Subcutaneous adipose tissue (tissue), 4 donors: ENCODE results near the gene RMRP. TPM values are rescaled to one million over a fixed set of nuclear protein-coding genes. Genes with fewer than 3 reads are reported as not detected.

Experiments used
- CTCF ChIP-seq: fragments of 450-650 bp; IDR thresholded peaks from one replicate; pipeline ENCODE4 v1.5.1; 2016; ENCODE audit warnings: low read depth, mild to moderate bottlenecking, control low read depth, antibody characterized with exemption, moderate library complexity
- total RNA-seq, 4 donors: library from RNA; depleted of rRNA; stranded (reverse); fragments of >200 nt; gene quantifications; one replicate each; pipeline ENCODE4 v1.1.0, GENCODE V29; 2016

The RMRP gene
- total RNA-seq, 4 donors from 2014 or later: 5,303 to 20,573 (median 11,936) TPM

GRCh38 chr9:35686222-35687203 lies 28.7 kb upstream of the RMRP start:
- TF ChIP-seq CTCF: no peak

DNA sequence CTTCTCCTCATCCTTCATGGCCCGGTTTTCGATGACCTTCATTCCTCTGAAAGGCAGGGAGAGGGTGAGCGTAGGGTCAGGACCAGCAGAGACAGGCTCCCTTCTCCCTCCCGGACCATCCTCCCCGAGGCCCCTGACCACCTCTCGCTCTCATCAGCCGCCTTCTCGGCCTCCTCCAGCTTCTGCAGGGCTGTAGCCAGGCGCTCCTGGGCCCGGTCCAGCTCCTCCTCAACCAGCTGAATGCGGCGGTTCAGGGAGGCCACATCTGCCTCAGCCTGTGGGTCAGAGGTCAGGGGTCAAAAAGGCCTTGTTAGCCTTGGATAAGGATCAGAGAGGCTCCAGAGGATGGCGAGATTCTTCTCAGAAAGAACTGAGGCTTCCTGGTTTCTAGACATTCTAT lies 27.7 kb upstream of the RMRP start:
- TF ChIP-seq CTCF: no peak

DNA sequence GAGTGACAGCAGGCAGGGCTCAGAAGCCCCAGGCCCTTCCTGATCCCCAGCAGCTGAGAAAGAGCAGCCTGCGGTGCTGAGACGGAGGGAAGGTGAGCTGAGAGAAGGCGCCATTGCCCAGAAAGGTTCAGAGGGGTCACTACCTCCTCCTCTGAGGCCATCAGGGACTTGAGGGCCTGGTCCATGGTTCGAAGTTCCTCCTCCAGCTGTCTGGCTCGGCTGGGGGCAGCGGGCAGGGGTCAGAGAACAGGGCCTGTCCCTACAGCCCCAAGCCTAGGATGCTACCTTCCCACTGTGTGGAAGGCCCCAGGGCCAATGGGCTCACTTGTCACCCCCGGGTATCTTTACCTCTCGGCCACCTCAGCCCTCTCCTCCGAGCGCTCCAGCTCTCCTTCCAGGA lies 27.1 kb upstream of the RMRP start:
- TF ChIP-seq CTCF: no peak

GRCh38 chr9:35683323-35683722 lies 25.5 kb upstream of the RMRP start:
- no peak for TF ChIP-seq CTCF

GRCh38 chr9:35682520-35683315 lies 24.9 kb upstream of the RMRP start:
- TF ChIP-seq CTCF: no peak

- no peak for TF ChIP-seq CTCF
These were observed 24.2 kb upstream of the RMRP start for GRCh38 chr9:35682051-35682450.

DNA sequence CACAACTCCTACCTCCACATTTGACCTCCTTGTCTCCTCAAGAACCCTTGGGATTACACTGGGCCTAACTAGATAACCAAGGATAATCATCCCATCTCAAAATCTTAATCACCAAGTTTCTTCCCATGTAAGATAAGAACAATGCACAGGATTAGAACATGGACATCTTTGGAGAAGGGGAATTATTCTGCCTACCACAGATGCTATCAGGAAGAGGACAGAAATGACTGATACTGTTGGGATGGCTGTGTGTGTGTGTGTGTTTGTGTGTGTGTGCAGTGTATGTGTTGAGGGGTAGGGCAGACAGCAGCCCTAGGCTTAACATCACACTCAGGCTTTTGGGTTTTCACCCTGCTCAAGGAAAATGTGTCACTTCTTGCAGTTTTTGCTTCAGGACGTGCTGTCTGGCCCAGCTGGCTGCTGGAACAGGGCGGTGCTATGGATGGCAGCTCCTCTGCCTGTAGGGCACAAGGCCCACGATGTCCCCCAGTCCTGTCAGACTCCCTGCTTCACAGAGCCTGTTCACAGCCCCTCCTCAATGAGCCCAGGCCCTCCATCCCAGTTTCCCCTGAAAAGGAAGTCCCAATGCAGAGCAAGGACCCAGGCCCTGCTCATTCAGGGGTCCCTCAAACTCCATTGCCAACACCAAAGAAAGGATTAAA lies 23.7 kb upstream of the RMRP start:
- no peak for TF ChIP-seq CTCF
